Activated CD4-positive, alpha-beta T cell treated with anti-CD3 and anti-CD28 coated beads, Interleukin-2, Interleukin-4, amounts not matched to agents 100 ng/mL and 50 ng/mL, durations not matched to agents 16 hours and 8 hours (primary cell): Measurements from ENCODE around the gene EEF1A2.

Experiments
- DNase-seq: peaks from one replicate; pipeline ENCODE4 v3.0.0-alpha.2; 2020; ENCODE audit warnings: low spot score

The EEF1A2 gene

GRCh38 chr20:63498960-63499337, at the start of gene EEF1A2:
Gene EEF1A2, minus strand, starts transcription at chr20:63499083. Its CDS starts 1,320 bp downstream, at chr20:63497763.
- DNase-seq: no peak

- DNase-seq: no peak
Observed at GRCh38 chr20:63548542-63548941, 49.7 kb upstream of the EEF1A2 start.

- DNase-seq: no peak
Observed at GRCh38 chr20:63547725-63548480, 49.0 kb upstream of the EEF1A2 start, which contains the start of gene SRMS. Gene SRMS, minus strand, starts transcription at chr20:63547749. Its CDS starts 286 bp downstream, at chr20:63547463.

GRCh38 chr20:63546956-63547724, 48.3 kb upstream of the EEF1A2 start:
- DNase-seq: no peak

- DNase-seq: no peak
Observed at GRCh38 chr20:63546256-63546955, 47.5 kb upstream of the EEF1A2 start.

- no peak for DNase-seq
Observed at GRCh38 chr20:63545814-63546213, 46.9 kb upstream of the EEF1A2 start.

GRCh38 chr20:63544958-63545516, 46.2 kb upstream of the EEF1A2 start:
- no peak for DNase-seq

- DNase-seq: no peak
Observed at GRCh38 chr20:63544241-63544957, 45.5 kb upstream of the EEF1A2 start.

- no peak for DNase-seq
Observed at GRCh38 chr20:63543733-63544132, 44.9 kb upstream of the EEF1A2 start.

GRCh38 chr20:63543131-63543530, 44.2 kb upstream of the EEF1A2 start:
- no peak for DNase-seq

- DNase-seq: no peak
Observed at GRCh38 chr20:63542696-63543095, 43.8 kb upstream of the EEF1A2 start.

- DNase-seq: no peak
Observed at GRCh38 chr20:63542031-63542559, 43.2 kb upstream of the EEF1A2 start.

GRCh38 chr20:63541371-63541770, 42.5 kb upstream of the EEF1A2 start:
- no peak for DNase-seq

GRCh38 chr20:63540417-63541186, 41.7 kb upstream of the EEF1A2 start:
- no peak for DNase-seq

- DNase-seq: no peak
Observed at GRCh38 chr20:63539441-63540370, 40.8 kb upstream of the EEF1A2 start.

GRCh38 chr20:63539092-63539430, 40.2 kb upstream of the EEF1A2 start:
- no peak for DNase-seq

- DNase-seq: no peak
Observed at GRCh38 chr20:63538204-63539091, 39.6 kb upstream of the EEF1A2 start.

GRCh38 chr20:63537525-63538203, 38.8 kb upstream of the EEF1A2 start:
- DNase-seq: peak; percentile 98
